ENCODE data around the gene TTC23.
"Not testable (repeated sequence)": the region's sequence is repeated elsewhere in the genome, so short reads cannot be mapped to it uniquely, and the experiment has no call there.

The TTC23 gene

DNA sequence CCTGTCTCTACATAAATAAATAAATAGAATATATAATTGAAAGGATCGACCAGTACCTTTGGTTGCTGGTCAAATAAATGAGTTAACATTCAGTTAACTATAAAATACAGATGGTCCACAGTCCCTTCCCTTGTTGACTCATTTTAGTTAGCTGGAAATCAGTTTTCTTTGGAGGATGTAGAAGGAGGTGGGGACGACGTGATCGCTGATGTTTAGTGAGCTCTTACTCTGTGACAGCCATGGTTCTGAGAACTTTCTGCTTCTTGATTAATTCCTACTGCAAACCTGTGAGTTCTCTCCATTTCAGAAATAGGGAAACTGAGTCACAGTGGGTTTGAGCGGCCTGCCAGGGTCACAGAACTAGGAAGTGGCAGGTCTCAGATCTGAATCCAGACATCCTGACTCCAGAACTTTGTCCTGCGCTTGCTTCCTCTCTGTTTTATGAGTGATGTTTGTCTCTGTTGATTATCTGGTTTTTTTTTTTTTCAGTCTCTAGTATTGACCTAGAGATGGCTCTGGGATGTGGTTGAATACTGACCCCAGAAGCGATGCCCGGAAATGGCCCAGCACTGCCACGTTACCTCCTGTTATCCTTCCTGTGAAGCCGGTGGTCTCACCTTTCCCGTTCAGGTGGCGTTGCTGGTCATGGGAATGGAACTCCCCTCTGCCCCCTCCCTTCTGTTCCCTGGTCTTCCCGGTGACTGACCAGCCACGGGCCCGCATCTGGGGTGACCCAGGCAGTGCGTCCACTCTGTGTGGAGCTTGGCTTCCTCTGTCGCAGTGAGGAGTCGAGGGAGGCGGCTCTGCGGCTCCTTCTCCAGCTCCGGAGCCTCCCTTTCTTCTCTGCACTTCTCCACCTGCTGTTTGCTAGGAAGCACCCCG is 126.3 kb downstream of the TTC23 start:
- DNase-seq (ENCODE audit: extremely low read depth in 1 of 2, low read depth in 1 of 2): no peak

DNA sequence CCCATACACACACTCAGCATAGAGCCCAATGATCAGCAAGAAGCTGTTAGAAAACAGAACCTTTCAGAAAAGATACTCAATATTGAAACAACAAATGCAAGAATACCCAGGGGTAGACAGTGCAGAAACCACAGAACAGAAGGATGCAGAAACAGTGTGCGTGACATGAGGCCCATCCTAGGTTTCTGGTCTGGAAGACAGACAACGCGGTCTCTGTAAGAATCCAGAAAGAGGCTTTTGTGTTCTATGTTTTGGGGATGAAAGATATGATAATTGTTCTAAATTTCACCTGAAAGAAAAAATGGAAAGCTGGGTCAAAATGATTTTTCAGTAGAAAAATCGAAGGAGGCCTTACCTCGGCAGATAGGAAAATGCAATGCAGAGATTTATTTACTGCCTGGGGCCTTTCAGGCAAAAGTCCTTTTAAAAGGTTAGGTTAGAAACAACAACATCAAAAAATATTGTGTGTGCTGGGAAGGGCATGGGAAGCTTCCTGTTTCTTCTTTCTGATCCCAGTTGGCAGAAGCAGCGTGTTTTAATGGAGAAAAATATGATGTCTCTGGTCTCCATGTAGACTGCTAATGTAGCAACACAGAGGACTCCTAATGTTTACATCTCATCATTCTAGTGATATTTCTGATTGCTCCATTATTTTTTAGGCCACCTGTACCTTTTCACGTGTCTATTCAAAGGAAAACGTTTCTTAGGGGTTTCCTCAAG is 127.5 kb downstream of the TTC23 start:
- no peak for DNase-seq (ENCODE audit: extremely low read depth in 1 of 2, low read depth in 1 of 2)

DNA sequence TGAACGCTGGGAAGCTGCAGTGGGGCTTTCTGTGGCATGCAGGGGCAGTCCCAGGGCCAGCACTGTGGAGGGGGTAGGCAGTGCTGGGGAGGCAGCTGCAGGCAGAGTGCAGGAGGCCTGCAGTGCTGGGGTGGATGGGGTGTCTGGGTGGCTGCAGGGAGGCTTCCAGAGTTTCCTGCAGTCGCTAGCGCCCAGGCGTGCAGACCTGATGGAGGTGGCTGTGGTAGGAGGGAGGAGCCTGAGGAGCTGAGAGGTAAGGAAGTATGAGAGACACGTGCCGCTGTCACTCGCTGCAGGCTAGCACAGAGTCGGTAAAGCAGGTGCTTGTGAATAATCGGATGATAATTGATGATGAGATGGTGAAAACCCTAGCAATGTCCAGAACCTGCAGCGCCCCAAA is 128.2 kb downstream of the TTC23 start:
- no peak for DNase-seq (ENCODE audit: extremely low read depth in 1 of 2, low read depth in 1 of 2)

DNA sequence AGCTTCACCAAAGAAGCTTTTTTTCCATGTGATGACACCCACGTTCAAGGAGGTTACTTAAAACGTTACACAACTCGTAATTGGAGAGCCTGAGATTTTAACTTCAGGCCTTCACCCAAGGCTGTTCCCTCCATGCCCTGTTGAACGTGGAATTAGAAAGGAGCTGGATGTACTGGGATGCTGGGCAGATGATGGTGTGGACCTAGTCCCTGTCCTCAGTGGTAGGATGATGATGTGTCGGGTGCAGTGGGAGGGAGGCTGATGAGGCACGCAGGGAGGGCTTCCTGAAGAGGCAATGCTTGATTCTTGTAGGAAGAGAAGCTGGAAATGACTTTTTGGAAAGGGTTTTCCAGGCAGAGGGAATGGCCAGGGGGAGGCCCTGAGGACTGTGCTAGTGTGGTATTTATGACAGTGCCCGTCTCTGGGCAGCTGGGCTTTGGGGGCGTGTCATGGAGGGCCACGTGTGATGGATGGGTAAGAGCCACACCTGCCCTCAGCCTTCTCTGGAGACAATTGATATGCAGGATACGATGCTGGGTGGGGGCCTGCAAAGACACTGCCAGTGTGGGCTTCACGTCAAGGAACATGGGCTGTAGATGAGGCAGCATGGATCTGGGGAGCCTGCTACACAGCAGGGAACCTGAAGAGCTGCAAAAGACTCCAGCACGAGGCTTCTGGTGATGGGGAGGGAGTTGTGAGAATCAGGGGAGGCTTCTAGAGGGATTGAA is 129.2 kb downstream of the TTC23 start:
- DNase-seq (ENCODE audit: extremely low read depth in 1 of 2, low read depth in 1 of 2): no peak

DNA sequence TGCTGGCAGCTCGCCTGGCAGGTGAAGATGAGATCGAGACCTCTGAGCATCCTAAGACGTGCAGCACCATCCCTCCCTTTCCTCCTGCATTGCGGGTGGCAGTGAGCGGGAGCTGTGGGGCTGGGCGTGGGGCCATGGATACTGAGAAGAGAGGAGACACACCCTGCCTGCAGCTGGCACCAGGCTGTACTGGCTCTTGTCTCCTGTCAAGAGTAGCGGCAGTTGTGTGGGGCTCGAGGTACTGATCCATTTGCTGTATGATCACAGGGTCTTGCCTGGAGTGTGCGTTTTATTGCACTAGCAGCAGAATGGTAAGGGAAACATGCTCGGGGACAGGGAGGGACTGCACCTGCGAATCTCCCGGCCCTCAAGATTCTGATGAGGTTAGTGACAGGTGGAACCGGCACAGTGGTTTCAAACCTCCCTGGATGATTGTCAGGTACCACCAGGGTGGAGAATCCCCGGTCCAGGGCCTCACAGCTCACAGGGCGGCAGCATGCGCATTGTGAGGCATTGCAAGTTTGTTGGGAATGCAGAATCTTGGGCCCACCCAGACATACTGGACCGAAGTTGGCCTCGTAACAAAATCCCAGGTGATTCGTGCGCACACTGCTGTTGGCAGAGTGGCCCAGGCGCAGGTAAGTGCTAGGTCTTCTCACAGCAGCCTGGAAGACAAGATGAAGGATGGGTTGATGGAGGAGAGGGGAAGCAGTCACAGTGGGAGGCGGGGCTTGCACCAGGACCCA is 130.4 kb downstream of the TTC23 start:
- no peak for DNase-seq (ENCODE audit: extremely low read depth in 1 of 2, low read depth in 1 of 2)

DNA sequence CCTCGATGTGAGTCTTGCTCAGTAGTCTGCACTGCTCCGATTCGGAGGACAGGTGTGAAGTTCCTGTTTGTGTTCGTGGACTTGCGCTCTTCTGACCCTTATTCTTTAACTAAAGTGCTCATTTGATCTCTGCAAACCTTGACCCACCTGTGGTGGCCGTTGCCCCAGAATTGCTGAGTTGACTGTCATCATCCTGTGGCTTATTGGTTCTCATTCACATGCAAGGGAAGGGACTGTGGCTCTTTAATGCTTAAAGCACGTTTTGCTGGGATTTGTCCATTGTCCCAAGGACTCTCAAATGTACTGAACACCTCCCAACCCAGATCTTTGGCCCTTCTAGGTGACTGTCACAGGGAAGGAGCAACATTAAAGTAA is 131.1 kb downstream of the TTC23 start:
- no peak for DNase-seq (ENCODE audit: extremely low read depth in 1 of 2, low read depth in 1 of 2)

DNA sequence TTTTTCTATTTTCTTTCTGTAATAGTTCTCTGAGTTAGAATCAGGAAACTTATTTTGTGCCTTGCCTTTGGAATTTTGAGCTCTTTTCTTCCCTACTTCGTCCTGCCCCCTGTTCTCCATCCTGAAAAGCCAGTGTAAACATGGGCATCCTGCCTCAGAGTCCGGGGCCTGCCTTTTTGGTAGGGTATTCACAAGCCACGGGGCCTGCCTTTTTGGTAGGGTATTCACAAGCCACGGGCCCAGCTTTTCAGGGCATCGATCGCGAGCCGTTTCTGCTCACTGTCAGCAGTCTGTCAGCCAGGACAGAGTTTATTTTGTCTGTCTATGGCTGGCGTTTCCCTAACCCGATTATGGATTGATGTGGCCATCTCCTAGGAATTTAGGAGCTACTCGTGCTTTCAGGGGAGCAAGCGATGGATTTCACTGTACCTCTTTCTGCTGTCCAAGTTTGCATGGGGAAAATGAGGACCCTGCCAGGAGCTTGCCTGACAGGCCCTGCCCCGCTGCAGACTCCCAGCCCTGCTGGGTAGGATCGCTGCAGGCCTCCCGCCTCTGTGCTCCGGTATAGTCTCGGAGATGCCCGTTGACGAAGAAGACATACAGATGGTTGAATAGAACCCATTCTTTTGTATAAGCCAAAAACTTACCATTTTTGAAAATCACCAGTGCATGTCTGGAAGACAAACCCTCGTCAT is 131.7 kb downstream of the TTC23 start:
- no peak for DNase-seq (ENCODE audit: extremely low read depth in 1 of 2, low read depth in 1 of 2)

DNA sequence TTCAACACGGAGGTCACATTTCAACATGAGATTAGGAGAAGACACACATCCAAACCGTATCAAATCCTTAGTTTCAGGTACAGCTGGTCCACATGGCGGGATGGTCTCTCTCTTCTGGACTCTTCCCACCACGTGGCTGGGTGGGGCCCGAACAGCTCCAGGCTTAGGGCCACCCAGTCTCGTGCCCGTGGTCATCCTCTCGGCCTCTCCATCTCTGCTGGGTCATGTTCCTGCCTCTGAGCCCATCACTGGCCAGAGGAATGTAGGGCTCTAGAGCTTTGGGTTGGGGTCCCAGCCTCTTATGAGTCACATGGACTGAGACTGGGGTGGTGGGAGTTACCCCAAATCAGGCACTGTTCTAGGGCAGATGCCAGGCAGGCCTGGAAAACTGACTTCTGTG is 132.3 kb downstream of the TTC23 start:
- DNase-seq (ENCODE audit: extremely low read depth in 1 of 2, low read depth in 1 of 2): no peak

DNA sequence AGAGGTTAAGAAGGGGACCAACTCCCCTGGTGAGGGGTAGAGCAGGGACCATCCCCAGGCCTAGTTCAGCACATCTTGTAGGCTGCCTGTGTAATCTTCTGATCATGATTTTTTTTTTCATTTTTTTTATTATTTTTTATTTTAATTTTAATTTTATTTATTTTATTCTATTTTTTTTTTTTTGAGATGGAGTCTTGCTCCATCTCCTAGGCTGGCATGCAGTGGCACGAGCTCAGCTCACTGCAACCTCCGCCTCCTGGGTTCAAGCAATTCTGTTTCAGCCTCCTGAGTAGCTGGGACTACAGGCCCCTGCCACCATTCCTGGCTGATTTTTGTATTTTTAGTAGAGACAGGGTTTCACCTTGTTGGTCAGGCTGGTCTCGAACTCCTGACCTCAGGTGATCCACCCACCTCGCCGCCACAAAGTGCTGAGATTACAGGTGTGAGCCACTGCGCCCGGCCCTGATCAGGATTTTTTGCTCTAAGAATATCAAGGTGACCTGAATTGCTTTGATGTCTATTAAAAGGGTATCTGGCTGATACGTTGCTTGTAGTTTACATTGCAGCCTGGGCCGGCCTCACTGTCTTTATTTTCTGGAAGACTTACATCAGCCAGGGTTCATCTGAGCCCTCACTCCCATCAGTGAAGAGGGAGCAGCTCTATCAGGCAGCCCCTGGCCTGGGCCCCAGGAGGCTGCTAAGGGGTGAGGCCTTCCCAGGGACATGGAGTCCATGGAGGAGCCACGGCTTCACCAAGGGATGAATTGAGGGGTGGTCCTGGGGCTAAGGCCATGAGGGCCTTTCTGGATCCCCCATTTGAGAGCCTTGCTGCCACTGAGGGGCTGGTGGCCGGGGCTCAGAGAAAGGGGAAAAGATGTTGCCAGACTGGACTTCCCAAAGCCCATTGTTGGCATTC is 133.8 kb downstream of the TTC23 start:
- no peak for DNase-seq (ENCODE audit: extremely low read depth in 1 of 2, low read depth in 1 of 2)

DNA sequence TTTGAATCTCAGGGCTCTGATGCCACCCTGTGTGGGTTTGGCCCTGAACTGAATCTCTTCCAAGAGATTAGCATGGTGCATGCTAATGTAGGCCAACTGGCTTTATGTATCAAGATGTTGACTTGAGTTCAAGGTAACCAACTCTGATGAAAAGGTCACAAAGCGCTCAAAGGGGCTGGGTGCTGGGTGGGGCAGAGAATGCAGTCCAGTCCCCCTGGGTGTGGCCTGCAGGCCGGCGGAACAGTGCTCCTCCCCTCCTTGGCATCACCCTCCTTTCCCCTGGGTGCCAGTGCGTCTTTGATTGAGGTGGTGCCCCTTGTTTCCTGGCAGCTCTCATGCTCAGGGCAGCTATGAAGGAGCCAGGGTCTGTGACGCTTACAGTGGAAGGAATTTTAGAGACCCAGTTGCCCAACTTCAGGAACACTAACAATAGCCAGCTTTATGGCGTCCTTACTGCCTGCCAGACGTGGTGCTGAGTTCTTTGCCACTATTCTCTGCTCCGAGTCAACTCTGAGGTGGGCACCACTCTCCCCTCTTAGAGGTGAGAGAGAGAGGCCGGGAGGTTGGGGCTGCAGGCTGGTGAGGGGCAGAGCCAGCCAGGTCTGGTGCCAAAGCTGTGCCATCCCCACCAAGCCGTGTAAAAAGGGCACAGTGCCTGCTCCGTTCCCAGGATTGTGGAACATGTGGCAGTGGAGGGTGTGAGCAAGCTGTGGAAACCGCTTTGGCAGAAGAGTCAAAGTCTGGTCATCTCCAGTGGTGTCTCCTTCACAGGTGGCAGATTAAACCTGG is 134.7 kb downstream of the TTC23 start:
- DNase-seq (ENCODE audit: extremely low read depth in 1 of 2, low read depth in 1 of 2): no peak

DNA sequence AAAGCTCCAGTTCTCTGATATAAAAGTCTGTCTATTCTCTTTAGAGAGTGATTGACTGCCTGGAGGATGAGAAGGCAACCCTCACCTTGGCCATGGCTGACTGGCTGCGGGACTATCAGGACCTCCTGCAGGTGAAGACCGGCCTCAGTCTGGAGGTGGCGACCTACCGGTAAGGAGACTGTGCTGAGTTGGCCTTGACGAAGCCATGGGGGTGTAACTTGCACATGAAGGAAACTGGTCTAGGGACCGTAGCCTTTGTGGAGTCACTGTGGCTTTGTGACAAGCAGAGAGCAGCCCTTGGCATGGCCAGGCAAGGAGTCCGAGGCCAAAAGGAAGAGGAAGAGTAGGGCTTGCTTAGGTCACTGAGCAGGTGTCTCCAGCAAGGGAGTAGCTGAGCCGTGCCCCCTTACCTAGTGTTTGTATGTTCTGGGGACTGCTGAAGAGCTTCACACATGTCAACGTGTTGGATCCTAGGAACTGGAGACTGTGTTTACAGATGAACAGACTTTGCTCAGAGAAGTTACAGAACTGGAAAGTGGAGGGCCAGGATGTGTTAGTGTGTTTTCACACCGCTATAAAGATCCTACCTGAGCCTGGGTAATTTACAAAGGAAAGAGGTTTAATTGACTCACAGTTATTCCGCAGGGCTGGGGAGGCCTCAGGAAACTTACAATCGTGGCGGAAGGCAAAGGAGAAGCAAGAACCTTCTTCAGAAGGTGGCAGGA is 135.7 kb downstream of the TTC23 start:
- no peak for DNase-seq (ENCODE audit: extremely low read depth in 1 of 2, low read depth in 1 of 2)

DNA sequence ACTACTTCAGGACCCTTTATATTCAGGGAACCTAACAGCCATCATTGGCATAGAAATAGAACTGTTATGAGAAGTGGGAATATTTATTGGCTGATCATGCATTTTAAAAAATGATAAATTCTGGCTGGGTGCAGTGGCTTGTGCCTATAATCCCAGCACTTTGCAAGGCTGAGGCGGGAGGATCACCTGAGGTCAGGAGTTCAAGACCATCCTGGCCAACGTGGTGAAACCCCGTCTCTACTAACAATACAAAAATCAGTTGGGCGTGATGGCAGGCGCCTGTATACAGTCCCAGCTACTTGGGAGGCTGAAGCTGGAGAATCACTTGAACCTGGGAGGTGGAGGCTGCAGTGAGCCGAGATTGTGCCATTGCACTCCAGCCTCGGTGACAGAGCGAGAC is 137.7 kb downstream of the TTC23 start:
- DNase-seq (ENCODE audit: extremely low read depth in 1 of 2, low read depth in 1 of 2): not testable (repeated sequence)

DNA sequence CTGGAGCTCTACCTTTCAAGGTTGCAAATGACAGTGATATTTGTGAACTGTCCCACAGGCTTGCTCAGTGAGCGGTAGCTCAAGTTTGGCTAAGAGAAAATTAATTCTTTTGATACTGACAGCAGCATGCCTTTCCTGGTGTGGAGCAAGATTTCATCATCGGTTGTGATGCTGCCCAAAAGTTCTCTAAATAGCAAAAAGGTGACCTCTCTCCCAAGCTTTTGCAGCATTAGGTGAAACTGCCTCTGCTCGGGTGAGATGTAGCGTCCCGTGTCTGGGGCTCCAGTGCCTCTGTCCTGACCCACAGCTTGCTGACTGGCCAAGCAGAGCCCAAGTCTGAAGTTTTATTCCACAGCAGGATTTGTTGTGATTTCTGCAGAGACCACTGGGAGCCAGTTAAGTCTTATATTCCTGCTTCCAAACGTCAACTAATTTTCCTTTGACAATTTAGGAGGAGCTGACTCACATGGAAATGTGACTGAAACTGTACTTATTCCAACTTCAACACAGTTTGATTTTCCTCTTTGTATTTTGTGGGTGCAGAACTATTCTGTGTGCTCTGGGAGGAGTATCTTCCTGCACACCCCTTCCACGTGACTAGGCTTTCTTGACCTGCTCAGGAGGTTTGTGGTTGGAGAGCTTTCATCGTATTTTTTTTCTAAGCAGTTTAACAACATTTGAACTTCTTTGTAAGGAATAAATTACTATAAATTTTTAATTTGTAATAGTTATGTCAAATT is 138.6 kb downstream of the TTC23 start:
- no peak for DNase-seq (ENCODE audit: extremely low read depth in 1 of 2, low read depth in 1 of 2)

DNA sequence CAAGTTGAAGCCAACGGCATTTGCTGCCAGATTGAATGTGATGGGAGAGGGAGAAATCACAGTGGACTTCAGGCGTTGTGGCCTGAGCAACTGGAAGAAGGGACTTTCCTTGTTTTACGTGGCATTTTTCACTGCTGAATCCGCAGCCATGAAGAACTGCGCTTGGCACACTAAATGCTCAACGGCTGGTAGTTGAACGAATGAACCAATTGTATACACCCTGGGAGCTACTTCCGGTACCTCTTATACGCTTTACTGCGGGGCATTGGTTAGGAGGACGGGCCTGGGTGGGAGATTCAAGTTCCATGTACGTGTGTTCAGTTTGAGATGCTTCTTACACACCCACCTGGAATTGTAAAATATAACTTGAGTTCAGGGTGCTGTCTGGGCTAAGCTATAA is 139.3 kb downstream of the TTC23 start:
- no peak for DNase-seq (ENCODE audit: extremely low read depth in 1 of 2, low read depth in 1 of 2)

DNA sequence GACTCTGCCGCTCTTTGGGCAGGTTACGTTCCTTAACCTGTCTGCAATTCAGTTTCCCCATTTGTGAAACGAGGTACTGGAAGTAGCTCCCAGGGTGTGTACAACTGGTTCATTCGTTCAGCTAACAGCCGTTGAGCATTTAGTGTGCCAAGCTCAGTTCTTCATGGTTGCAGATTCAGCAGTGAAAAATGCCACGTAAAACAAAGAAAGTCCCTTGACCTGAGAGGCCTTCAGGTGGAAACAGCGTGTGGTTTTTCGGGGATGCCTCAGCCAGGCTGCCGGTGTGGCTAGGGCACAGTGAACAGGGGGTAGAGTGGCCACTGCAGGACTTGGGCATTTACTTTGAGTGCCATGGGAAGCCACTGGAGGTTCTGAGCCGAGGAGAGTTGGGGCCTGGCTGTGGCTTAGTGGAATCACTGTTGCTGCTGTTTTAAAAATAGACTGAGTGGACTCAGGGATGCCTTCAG is 139.8 kb downstream of the TTC23 start:
- DNase-seq (ENCODE audit: extremely low read depth in 1 of 2, low read depth in 1 of 2): no peak

DNA sequence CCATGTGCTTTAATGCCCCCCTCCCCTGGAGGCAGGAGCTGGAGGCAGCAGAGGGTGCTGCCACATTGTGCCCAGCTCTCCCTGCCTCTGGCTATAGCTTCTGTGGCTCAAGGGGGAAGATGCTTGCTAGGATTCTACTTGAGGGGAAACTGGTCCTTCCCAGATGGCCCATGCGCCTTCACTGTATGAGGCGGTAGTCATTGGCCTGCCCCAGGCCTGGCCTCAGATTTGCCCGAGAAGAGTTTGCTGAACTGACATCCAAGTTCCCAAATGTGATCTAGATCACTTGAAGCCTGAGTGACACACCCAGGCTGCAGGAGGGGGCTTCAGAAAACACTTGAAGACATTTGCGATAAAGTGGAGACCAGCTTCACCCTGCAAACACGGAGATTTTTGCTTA is 140.4 kb downstream of the TTC23 start:
- no peak for DNase-seq (ENCODE audit: extremely low read depth in 1 of 2, low read depth in 1 of 2)

Measured in stimulated activated CD8-positive, alpha-beta memory T cell treated with anti-CD3 and anti-CD28 coated beads, Interleukin-7, amount 100 ng/mL, for 48 hours (primary cell).